Stimulated activated CD4-positive, alpha-beta T cell treated with anti-CD3 and anti-CD28 coated beads, Interleukin-4, amount 100 ng/mL, for 48 hours (primary cell): ENCODE measurements around the gene PLSCR4.

Experiments used
- DNase-seq, 2 donors: peaks; one replicate each; pipeline ENCODE4 v3.0.0-alpha.2; 2020; ENCODE audit warnings: low read depth in 2 of 2

The PLSCR4 gene

GRCh38 chr3:146160964-146161662 lies 89.8 kb downstream of the PLSCR4 start, which contains the start of gene PLOD2:
Gene PLOD2 (minus strand): TSS chr3:146161184. CDS start chr3:146160989, 195 bp downstream.
- DNase-seq: peak in 1 of 2 donors; percentile 12

GRCh38 chr3:146160321-146160963 lies 90.5 kb downstream of the PLSCR4 start:
- peak in 1 of 2 donors; percentile 0 for DNase-seq

DNA sequence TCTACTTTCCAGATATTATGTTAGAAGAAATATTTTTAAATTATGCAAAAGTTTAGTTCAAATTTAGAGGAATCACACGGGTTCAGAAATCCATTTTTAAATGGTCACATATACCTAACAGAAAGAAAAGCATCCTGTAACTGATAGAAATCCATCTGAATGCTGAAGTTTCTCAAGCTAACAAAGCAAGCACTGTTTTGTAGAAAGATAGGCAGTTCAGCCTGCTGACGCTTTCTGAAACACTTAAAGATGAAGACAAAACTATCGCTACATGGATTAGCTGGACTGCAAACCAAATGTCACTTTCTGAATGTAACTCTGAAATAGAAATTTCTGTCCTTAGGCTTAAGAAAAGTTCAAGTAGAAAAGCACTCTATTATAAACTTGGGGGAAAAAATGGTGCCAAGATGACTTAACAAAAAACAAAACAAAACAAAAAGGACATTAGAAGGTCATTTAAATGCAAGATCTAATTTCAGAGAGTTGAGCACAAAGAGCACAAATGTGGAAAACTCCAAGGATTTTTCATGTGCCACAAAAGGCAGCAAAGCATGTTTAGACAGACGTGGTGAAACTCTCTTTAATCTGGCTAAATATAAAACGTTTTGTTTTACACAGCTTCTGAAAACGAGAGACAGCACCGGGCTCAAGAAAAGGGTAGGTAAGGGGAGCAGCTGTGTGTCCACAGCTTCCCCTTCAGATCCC lies 91.1 kb downstream of the PLSCR4 start:
- DNase-seq: no peak

- no peak for DNase-seq
Measured at GRCh38 chr3:146159037-146159436, 91.9 kb downstream of the PLSCR4 start.

DNA sequence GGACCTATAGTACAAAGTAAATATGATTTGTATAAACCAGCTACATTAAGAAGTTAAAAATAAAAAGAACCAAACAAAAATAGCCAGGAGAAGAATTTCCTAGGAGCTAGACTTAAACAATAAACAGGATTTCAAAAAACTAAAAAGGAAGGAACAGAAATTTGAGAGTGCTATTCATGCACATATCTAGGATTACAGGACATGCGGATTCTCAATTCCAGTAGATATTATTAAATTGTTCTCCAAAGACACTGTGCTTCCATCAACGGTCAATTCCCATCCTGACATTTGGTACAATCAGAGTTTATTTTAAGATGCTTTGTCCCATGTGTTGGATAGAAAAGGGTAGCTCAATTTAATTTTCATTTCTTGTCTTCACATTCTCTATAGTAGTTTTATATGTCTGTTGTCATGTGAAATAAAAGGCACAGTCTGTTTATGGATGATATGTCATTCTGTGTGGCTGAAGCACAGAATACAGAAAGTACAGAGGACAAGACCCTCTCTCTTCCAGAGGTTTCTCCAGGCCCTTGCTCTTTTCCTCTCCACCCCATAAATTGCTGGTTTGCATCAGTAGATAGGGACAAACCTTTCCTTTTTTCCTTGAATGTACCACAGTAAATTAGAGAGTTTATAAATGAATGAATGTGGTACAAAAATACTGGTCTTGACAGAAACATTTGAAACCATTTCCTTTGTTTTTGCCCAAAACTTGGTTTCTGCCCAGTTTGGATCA lies 93.4 kb downstream of the PLSCR4 start:
- DNase-seq: no peak

- no peak for DNase-seq
Measured at GRCh38 chr3:146156666-146157314, 94.1 kb downstream of the PLSCR4 start.

GRCh38 chr3:146156095-146156494 lies 94.8 kb downstream of the PLSCR4 start:
- DNase-seq: no peak

DNA sequence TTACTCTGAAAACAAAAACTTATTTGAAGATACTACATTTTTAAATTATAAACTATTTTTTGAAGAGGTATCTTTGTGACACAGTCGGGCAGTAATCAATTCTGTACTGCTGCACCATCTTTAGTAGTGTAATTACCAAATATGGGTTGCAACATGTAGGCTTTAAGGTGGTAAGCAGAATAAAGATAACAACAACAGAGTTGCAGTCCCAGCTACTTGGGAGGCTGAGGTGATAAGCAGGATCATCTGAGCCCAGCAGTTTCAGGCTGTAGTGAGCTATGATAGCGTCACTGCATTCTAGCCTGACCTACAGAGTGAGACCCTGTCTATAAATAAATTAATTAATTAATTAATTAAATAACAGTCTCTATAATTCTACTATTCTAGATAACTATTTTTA lies 95.9 kb downstream of the PLSCR4 start:
- no peak for DNase-seq

DNA sequence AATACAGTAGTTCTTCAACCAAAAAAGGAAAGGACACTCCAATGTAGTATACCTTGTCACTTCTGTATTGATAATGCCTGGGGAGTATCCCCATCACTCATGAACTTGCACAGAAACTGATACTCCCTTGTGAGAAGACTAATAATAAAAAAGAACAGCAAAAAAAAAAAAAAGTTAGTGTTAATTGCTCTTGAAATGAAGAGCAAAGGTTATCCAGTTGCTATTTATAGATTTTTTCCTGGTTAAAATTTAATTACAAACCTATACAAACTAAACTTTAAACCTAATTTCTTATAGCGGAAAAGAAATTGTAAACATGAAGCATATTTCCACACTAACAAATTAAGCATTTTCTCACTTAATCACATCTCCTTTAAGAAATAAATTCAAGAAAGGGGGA lies 96.6 kb downstream of the PLSCR4 start:
- no peak for DNase-seq

GRCh38 chr3:146153429-146153828 lies 97.5 kb downstream of the PLSCR4 start:
- no peak for DNase-seq

DNA sequence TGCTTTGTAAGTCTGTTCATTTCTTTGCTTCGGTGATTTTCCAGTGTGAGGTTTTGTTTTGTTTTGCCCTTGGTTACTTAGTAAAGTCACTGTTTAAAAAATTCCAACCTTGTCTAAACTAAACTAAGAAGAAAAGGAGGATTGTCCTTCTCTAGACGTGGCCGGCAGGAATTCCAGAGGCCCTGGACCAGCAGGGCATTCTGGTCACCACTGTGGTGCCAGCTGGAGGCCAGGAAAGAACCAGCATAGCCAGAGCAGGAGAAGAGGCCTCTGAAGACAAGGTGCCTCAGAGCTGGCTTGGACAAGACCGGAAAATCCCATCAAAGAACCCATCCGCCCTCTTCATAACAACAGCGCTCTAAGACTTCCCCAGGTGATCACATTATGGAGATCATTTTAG lies 98.1 kb downstream of the PLSCR4 start:
- no peak for DNase-seq

GRCh38 chr3:146148468-146148931 lies 102.4 kb downstream of the PLSCR4 start:
- DNase-seq: no peak

DNA sequence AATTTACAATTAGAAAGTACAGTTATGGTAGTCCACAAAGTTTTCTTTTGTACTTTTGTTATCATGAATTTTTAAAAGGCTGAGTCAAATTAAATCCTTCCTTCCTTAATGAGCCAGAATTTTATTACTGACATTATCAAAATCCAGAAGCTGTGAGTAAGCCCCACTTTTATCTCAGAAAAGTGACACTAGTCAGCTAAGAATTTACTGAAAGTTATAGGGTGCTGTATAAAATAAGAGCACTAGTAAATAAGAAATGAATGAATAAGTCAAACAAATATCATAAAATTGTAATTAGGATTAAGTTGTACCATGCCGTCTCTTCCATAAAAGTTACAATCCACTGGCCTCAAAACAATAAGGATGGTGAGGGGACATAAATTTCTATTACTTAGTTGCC lies 105.3 kb downstream of the PLSCR4 start:
- no peak for DNase-seq

DNA sequence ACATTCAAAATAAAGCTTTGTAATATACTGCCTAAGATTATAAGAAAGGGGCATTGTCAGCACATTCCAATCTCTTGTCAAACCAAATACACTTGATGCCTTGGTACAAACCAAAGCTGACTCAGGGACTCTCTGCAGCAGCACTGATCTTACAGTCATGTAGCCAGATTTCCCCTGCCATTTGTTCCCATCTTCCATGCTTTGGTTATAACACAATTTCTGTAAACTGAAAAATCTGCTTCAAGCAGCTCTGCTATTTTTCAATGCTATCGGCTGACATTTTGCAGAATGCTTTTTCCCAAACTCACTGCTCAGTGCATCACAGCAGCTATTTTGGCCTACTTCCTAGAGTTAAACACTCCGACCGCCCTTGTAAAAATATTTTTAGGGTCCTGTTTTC lies 108.1 kb downstream of the PLSCR4 start:
- no peak for DNase-seq
